ENCODE results near the gene CFD.
"Not testable (repeated sequence)": the region's sequence is repeated elsewhere in the genome, so short reads cannot be mapped to it uniquely, and the experiment has no call there.

CFD gene

GRCh38 chr19:853614-854220, 5.7 kb upstream of the CFD start:
- H3K27me3 Mint-ChIP-seq, result peaks cover 28% of the 10 kb centered on the region

GRCh38 chr19:854549-854948, 4.9 kb upstream of the CFD start:
- Mint-ChIP-seq H3K27me3 (peaks cover 21% of the 10 kb centered on the region), H3K9me3 (no peaks in the 10 kb centered on the region), H3K4me3 (no peak overlapping the region), H3K27ac (no peak overlapping the region), H3K36me3 (ENCODE audit: low read depth) (no peaks in the 10 kb centered on the region), H3K4me1 (ENCODE audit: low read depth) (peaks cover 46% of the 10 kb centered on the region)
- intact Hi-C loops (cut with micrococcal nuclease), result no loop called here

More at GRCh38 chr19:853614-854220, 5.7 kb upstream of the CFD start:
- H3K9me3 Mint-ChIP-seq; H3K27ac Mint-ChIP-seq; intact Hi-C loops (cut with micrococcal nuclease); H3K36me3 Mint-ChIP-seq (ENCODE audit: low read depth): not testable (repeated sequence)
- peak overlapping the region; percentile 23 for H3K4me3 Mint-ChIP-seq
- H3K4me1 Mint-ChIP-seq (ENCODE audit: low read depth), result peaks cover 40% of the 10 kb centered on the region

GRCh38 chr19:855142-855541, 4.3 kb upstream of the CFD start:
- H3K27ac Mint-ChIP-seq, result no peak overlapping the region
- H3K9me3 Mint-ChIP-seq, result no peaks in the 10 kb centered on the region
- H3K27me3 Mint-ChIP-seq, result peaks cover 21% of the 10 kb centered on the region
- H3K36me3 Mint-ChIP-seq (ENCODE audit: low read depth), result no peaks in the 10 kb centered on the region
- intact Hi-C loops (cut with micrococcal nuclease), result no loop called here
- H3K4me1 Mint-ChIP-seq (ENCODE audit: low read depth), result peaks cover 49% of the 10 kb centered on the region
- H3K4me3 Mint-ChIP-seq, result no peak overlapping the region

GRCh38 chr19:855566-856120, 3.8 kb upstream of the CFD start:
- no peaks in the 10 kb centered on the region for H3K9me3 Mint-ChIP-seq
- no peak overlapping the region for H3K4me3 Mint-ChIP-seq
- peaks cover 44% of the 10 kb centered on the region for H3K4me1 Mint-ChIP-seq (ENCODE audit: low read depth)
- peaks cover 21% of the 10 kb centered on the region for H3K27me3 Mint-ChIP-seq
- no peaks in the 10 kb centered on the region for H3K36me3 Mint-ChIP-seq (ENCODE audit: low read depth)
- intact Hi-C loops (cut with micrococcal nuclease), result no loop called here
- no peak overlapping the region for H3K27ac Mint-ChIP-seq

DNA sequence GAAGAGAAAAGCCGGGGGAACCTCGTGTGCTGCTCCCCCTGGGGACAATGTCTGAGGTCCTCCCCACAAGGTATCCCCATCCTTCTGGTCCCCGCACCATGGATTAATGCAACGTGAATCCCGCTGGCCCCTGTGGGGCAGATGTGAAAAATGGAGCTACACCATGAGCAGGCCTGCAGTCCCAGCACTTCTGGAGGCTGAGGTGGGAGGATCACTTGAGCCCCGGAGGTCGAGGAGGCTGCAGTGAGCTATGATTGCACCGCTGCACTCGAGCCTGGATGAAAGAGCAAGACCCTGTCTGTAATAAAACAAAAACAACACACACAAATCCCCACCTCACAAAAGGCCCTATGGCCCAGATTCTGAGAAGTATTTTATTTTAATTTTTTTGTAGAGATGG, 1.2 kb upstream of the CFD start:
- no peaks in the 10 kb centered on the region for H3K9me3 Mint-ChIP-seq
- intact Hi-C loops (cut with micrococcal nuclease), result no loop called here
- H3K4me1 Mint-ChIP-seq (ENCODE audit: low read depth), result peaks cover 48% of the 10 kb centered on the region
- no peak overlapping the region for H3K4me3 Mint-ChIP-seq
- peak overlapping the region; percentile 89 for H3K27ac Mint-ChIP-seq
- H3K36me3 Mint-ChIP-seq (ENCODE audit: low read depth), result peaks cover 16% of the 10 kb centered on the region
- peaks cover 5% of the 10 kb centered on the region for H3K27me3 Mint-ChIP-seq

DNA sequence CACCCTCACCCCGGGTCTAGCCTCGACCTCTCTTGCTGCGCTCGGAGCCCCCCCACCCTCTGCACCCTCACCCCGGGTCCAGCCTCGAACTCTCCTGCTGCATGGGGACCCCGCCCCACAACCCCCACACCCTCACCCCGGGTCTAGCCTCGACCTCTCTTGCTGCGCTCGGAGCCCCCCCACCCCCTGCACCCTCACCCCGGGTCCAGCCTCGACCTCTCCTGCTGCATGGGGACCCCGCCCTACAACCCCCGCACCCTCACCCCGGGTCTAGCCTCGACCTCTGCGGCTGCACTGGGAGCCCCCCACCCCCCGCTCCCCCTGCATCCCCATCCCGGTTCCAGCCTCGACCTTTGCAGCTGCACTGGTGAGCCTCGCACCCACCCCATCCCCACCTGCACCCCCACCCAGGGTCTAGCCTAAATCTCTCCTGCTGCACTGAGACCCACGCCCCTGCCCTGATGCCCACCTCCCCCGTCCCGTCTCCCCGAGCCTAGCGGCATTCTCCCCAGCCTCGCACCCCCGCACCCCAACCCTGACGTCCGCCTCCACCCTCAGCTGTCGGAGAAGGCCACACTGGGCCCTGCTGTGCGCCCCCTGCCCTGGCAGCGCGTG, 1.8 kb downstream of the CFD start:
- Mint-ChIP-seq H3K4me1 (ENCODE audit: low read depth) (peaks cover 57% of the 10 kb centered on the region), H3K4me3 (peak overlapping the region; percentile 76), H3K27ac (peak overlapping the region; percentile 88), H3K9me3 (no peaks in the 10 kb centered on the region), H3K36me3 (ENCODE audit: low read depth) (peaks cover 23% of the 10 kb centered on the region), H3K27me3 (peaks cover 2% of the 10 kb centered on the region)
- intact Hi-C loops (cut with micrococcal nuclease), result loop anchor here (5.0 kb wide), 1 partner anchor 121 kb away; the partner anchor contains the start of gene WDR18

GRCh38 chr19:861756-862580, 2.5 kb downstream of the CFD start:
- peaks cover 26% of the 10 kb centered on the region for H3K36me3 Mint-ChIP-seq (ENCODE audit: low read depth)
- H3K27me3 Mint-ChIP-seq, result peaks cover 2% of the 10 kb centered on the region
- peak overlapping the region; percentile 77 for H3K4me3 Mint-ChIP-seq
- intact Hi-C loops (cut with micrococcal nuclease), result loop anchor here (2.0 to 5.0 kb wide), 3 partner anchors 51 to 120 kb away; partner anchors contain the start of genes R3HDM4 and WDR18
- H3K4me1 Mint-ChIP-seq (ENCODE audit: low read depth), result peaks cover 57% of the 10 kb centered on the region
- no peaks in the 10 kb centered on the region for H3K9me3 Mint-ChIP-seq
- H3K27ac Mint-ChIP-seq, result peak overlapping the region; percentile 88

DNA sequence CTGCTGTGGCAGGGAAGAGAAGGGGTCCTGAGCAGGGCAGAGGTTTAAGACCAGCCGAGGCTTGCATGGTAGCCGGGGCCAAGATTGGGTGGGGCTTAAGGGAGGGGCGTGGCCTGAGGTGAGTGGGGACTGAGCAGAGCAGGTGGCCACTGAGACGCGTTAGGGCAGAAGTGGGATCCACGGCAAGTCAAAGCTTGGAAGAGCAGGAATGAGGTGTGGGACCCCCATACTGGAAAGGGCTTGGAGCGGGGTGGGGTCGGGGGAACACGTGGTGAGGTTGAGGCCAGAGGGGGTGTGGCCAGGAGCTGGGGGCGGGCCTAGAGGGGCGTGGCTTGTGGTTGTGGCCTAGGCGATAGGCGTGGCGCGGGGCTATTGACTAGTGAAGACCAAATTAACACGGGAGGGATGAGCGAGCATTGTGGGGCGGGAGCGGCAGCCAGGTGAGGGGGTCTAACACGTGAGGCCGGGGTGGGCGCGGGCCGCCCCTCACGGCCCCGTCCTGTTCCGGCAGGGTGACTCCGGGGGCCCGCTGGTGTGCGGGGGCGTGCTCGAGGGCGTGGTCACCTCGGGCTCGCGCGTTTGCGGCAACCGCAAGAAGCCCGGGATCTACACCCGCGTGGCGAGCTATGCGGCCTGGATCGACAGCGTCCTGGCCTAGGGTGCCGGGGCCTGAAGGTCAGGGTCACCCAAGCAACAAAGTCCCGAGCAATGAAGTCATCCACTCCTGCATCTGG, 3.3 kb downstream of the CFD start:
- Mint-ChIP-seq H3K4me1 (ENCODE audit: low read depth) (peaks cover 58% of the 10 kb centered on the region), H3K9me3 (no peaks in the 10 kb centered on the region), H3K27ac (peak overlapping the region; percentile 88), H3K4me3 (peak overlapping the region; percentile 77), H3K27me3 (peaks cover 2% of the 10 kb centered on the region), H3K36me3 (ENCODE audit: low read depth) (peaks cover 33% of the 10 kb centered on the region)
- intact Hi-C loops (cut with micrococcal nuclease), result loop anchor here (2.0 to 5.0 kb wide), 3 partner anchors 50 to 120 kb away; partner anchors contain the start of genes R3HDM4 and WDR18

DNA sequence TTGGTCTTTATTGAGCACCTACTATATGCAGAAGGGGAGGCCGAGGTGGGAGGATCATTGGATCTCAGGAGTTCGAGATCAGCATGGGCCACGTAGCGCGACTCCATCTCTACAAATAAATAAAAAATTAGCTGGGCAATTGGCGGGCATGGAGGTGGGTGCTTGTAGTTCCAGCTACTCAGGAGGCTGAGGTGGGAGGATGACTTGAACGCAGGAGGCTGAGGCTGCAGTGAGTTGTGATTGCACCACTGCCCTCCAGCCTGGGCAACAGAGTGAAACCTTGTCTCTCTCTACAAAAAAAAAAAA, 3.8 kb downstream of the CFD start:
- Mint-ChIP-seq H3K9me3 (no peaks in the 10 kb centered on the region), H3K4me1 (ENCODE audit: low read depth) (peaks cover 53% of the 10 kb centered on the region), H3K4me3 (peak overlapping the region; percentile 77), H3K36me3 (ENCODE audit: low read depth) (peaks cover 39% of the 10 kb centered on the region), H3K27ac (peak overlapping the region; percentile 88), H3K27me3 (peaks cover 2% of the 10 kb centered on the region)
- intact Hi-C loops (cut with micrococcal nuclease), result loop anchor here (2.0 to 5.0 kb wide), 3 partner anchors 50 to 119 kb away; partner anchors contain the start of genes R3HDM4 and WDR18

DNA sequence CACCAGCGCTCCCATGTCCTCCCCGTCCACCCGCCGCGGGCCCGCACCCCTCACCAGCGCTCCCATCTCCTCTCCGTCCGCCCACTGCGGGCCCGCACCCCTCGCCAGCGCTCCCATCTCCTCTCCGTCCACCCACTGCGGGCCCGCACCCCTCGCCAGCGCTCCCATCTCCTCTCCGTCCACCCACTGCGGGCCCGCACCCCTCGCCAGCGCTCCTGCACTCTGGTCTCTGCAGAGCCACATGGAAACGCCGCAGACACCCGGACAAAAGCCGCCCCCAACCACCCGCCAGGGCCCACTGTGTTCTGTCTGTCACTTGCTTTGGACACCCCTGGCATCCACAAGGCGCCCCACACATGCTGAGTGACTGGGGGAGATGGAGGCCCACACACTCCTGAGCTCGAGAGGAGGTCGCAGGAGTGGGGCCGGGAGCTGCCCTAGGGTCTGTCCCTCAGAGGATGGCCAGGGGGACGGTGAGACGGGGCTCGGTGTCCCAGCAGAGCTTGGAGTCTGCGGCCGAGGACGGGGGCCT, 7.4 kb downstream of the CFD start:
- peaks cover 69% of the 10 kb centered on the region for H3K36me3 Mint-ChIP-seq (ENCODE audit: low read depth)
- H3K4me1 Mint-ChIP-seq (ENCODE audit: low read depth), result peaks cover 44% of the 10 kb centered on the region
- H3K4me3 Mint-ChIP-seq, result no peak overlapping the region
- H3K27ac Mint-ChIP-seq, result no peak overlapping the region
- no peaks in the 10 kb centered on the region for H3K27me3 Mint-ChIP-seq
- intact Hi-C loops (cut with micrococcal nuclease), result no loop called here
- no peaks in the 10 kb centered on the region for H3K9me3 Mint-ChIP-seq

DNA sequence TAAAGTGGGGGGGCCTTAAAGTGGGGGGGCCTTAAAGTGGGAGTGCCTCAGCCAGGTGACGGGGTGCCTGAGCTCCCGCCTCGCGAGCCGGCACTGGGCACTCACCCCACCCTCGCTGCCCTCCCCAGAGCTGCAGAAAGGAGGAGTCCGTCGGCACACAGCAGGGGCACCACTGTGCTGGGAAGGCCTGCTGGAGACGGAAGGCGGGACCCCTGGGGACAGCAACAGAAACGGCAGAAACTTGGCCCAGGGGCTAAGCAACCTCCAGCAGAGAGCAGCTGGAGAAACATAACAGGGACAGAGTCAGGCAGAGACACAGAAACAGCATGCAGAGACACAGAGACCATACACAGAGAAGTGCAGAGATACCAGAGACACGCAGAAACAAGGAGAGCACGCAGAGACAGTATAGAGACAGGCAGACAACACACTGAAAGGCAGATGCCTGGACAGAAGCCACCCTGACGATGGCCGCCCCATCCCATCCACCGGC, 7.9 kb downstream of the CFD start:
- no peak overlapping the region for H3K27ac Mint-ChIP-seq
- intact Hi-C loops (cut with micrococcal nuclease), result no loop called here

GRCh38 chr19:867855-868457, 8.5 kb downstream of the CFD start:
- Mint-ChIP-seq H3K4me1 (ENCODE audit: low read depth) (peaks cover 44% of the 10 kb centered on the region), H3K4me3 (no peak overlapping the region), H3K27me3 (no peaks in the 10 kb centered on the region), H3K36me3 (ENCODE audit: low read depth) (peaks cover 70% of the 10 kb centered on the region), H3K9me3 (no peaks in the 10 kb centered on the region), H3K27ac (no peak overlapping the region)
- intact Hi-C loops (cut with micrococcal nuclease), result no loop called here

More for the DNA sequence above, 7.9 kb downstream of the CFD start:
- Mint-ChIP-seq H3K36me3 (ENCODE audit: low read depth) (peaks cover 73% of the 10 kb centered on the region), H3K27me3 (no peaks in the 10 kb centered on the region), H3K9me3 (no peaks in the 10 kb centered on the region), H3K4me3 (no peak overlapping the region), H3K4me1 (ENCODE audit: low read depth) (peaks cover 46% of the 10 kb centered on the region)

All from dendritic cell treated with granulocyte-macrophage colony-stimulating factor and Interleukin-4, amounts not matched to agents 40 ng/mL and 50 ng/mL, for 4 days (primary cell).